Central memory CD8-positive, alpha-beta T cell (primary cell): ENCODE results near the gene EIF3B.
"Not testable (repeated sequence)": the region's sequence is repeated elsewhere in the genome, so short reads cannot be mapped to it uniquely, and the experiment has no call there.

Source experiments
- ATAC-seq: fragments of 150-1000 bp; cut with Tn5 transposase; replicated peaks from 2 replicates; pipeline ENCODE4 v1.10.0; 2022; ENCODE audit warnings: mild to moderate bottlenecking, moderate FRiP score, moderate number of reproducible peaks; ENCODE audit not compliant: poor library complexity, severe bottlenecking; ENCODE audit errors: extremely low read depth
- DNase-seq, 2 donors: peaks; one replicate each; pipeline ENCODE4 v3.0.0; 2021; ENCODE audit warnings: low spot score in 2 of 2
- H3K27ac Mint-ChIP-seq: one replicate; pipeline ENCODE4 v1.8.0; 2022; ENCODE audit warnings: low read depth, mild to moderate bottlenecking, moderate library complexity, mixed read lengths
- H3K27me3 Mint-ChIP-seq: one replicate; pipeline ENCODE4 v1.8.0; 2022; ENCODE audit warnings: mixed read lengths
- H3K36me3 Mint-ChIP-seq: one replicate; pipeline ENCODE4 v1.8.0; 2022; ENCODE audit warnings: mild to moderate bottlenecking, moderate library complexity, mixed read lengths; ENCODE audit not compliant: insufficient read depth
- H3K4me1 Mint-ChIP-seq: one replicate; pipeline ENCODE4 v1.8.0; 2022; ENCODE audit warnings: mixed read lengths
- H3K4me3 Mint-ChIP-seq: one replicate; pipeline ENCODE4 v1.8.0; 2022; ENCODE audit warnings: mild to moderate bottlenecking, moderate library complexity, mixed read lengths
- H3K9me3 Mint-ChIP-seq: one replicate; pipeline ENCODE4 v1.8.0; 2022; ENCODE audit warnings: mixed read lengths

Gene EIF3B

DNA sequence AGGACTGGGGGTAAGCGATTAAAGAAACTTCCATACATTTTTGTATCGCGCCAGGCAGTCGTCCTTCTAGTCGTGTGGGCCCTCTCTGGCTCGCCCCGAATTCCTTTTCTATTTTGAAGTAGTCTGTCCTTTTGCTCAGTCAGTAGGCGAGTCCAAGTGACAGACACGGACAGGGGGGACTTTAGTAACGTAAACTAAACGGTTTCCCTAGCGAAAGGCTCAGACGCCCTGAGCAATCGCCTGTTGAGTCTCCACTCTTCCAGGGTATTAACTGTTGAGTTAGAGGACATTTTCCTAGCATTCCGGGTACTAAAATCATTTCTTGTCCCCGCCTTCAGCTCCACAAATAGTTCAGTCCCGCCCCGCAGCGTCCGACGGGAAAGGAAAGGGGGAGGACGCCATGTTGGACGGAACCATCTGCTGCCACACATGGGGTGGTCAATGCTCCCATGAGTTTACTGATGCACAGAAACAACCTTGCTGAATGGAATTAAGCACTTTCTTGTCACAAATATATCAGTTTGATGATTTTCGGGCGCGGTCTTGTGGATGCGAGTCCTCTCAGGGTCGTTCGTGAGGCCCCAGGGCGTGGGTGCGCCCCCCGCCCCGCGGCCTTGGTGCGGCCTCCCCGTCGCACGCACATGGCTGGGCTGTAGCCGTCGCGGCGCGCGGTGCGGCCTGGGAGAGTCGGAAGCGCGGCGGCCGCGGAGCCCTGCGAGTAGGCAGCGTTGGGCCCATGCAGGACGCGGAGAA lies at the start of gene EIF3B:
Gene EIF3B, plus strand, starts transcription at position 642 of the 753 bp plus-strand sequence. Its CDS starts 95 bp downstream, at position 737.
- H3K4me1 Mint-ChIP-seq: peaks cover 31% of the 10 kb centered on the region
- peaks cover 20% of the 10 kb centered on the region for H3K36me3 Mint-ChIP-seq
- DNase-seq: peak; percentile 86 to 89
- H3K4me3 Mint-ChIP-seq: peak within 1 kb of the TSS; percentile 96
- peak; percentile 94 for ATAC-seq
- no peaks in the 10 kb centered on the region for H3K9me3 Mint-ChIP-seq
- H3K27ac Mint-ChIP-seq: peak within 1 kb of the TSS; percentile 100
- no peaks in the 10 kb centered on the region for H3K27me3 Mint-ChIP-seq

DNA sequence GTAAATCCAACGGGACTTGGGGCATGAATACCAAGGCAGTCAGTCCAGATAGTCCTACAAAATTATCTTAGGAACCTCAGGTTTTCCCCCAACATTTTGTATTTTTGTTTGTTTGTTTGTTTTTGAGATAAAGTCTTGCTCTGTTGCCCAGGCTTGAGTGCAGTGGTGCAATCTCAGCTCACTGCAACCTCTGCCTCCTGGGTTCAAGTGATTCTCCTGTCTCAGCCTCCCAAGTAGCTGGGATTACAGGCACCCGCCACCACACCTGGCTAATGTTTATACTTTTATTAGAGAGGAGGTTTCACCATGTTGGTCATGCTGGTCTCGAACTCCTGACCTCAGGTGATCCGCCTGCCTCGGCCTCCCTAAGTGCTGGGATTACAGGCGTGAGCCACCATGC lies 49.4 kb upstream of the EIF3B start:
- H3K9me3 Mint-ChIP-seq, H3K27me3 Mint-ChIP-seq, H3K27ac Mint-ChIP-seq, DNase-seq, H3K4me3 Mint-ChIP-seq, ATAC-seq, H3K4me1 Mint-ChIP-seq, H3K36me3 Mint-ChIP-seq: not testable (repeated sequence)

DNA sequence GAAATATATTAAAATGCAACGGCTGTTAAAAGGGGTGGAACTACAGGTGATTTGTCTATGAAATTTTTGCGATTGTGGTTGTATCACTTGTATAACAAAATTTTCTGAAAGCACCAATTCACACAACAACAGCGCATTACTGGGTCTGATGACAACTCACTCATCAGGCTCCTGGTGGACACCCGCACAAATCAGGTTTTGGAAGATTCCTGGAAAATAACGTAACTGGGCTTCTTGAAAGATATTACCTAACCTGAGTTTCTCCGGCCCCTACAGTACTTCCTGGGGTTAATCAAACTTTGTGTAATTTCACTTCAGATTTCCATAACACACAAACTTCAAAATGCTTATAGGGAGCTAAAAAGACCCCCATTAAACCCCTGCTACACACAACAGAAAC lies 47.9 kb upstream of the EIF3B start:
- Mint-ChIP-seq H3K36me3 (peaks cover 3% of the 10 kb centered on the region), H3K27me3 (no peaks in the 10 kb centered on the region), H3K4me3 (no peak overlapping the region), H3K9me3 (no peaks in the 10 kb centered on the region), H3K27ac (no peak overlapping the region), H3K4me1 (no peaks in the 10 kb centered on the region)
- ATAC-seq: no peak
- no peak for DNase-seq

DNA sequence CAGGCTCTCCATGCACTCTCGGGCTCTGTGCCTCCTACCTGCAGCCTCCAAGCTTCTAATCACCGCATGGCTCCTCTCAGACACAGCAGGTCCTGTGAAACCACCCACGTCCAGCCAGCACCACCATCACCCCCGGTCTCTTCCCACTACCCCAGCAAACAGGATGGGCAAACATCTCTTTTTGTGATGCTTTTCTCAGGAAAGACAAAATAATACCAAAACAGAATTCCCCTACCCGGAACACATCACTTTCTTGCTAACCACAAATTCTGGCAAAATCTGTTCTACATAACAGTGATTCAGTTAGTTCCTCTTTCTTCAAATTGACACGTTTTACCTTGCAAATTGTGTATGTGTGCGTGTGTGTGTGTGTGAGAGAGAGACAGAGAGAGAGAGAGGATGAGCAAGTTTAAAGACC lies 46.9 kb upstream of the EIF3B start:
- ATAC-seq (no peak), DNase-seq (no peak)
- H3K4me1 Mint-ChIP-seq: peaks cover 6% of the 10 kb centered on the region
- H3K27ac Mint-ChIP-seq: peak overlapping the region; percentile 1
- no peaks in the 10 kb centered on the region for H3K9me3 Mint-ChIP-seq
- H3K4me3 Mint-ChIP-seq: no peak overlapping the region
- H3K27me3 Mint-ChIP-seq: no peaks in the 10 kb centered on the region
- H3K36me3 Mint-ChIP-seq: peaks cover 3% of the 10 kb centered on the region

DNA sequence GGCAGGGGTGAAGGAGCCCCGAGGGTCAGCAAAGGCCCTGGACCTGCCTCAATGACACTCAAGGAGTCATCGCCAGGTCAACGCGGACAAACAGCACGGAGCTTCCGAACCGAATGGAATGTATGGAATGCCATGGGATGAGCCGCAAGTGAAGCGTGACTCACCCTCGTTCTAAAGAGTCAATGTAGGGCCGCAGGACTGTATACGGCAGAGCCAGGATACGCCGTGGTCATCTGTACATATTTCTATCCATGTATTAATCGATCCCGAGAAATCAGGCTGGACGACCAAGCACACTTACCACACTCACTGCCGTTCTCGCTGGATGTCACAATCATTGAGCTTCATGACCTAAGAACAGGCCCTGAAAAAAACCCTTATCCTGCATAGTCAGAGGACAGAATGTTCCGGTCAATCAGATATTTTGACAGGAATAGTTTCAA lies 44.7 kb upstream of the EIF3B start:
- Mint-ChIP-seq H3K9me3 (no peaks in the 10 kb centered on the region), H3K4me3 (no peak overlapping the region), H3K4me1 (peaks cover 14% of the 10 kb centered on the region), H3K27ac (no peak overlapping the region), H3K36me3 (peaks cover 7% of the 10 kb centered on the region), H3K27me3 (no peaks in the 10 kb centered on the region)
- no peak for ATAC-seq
- no peak for DNase-seq

DNA sequence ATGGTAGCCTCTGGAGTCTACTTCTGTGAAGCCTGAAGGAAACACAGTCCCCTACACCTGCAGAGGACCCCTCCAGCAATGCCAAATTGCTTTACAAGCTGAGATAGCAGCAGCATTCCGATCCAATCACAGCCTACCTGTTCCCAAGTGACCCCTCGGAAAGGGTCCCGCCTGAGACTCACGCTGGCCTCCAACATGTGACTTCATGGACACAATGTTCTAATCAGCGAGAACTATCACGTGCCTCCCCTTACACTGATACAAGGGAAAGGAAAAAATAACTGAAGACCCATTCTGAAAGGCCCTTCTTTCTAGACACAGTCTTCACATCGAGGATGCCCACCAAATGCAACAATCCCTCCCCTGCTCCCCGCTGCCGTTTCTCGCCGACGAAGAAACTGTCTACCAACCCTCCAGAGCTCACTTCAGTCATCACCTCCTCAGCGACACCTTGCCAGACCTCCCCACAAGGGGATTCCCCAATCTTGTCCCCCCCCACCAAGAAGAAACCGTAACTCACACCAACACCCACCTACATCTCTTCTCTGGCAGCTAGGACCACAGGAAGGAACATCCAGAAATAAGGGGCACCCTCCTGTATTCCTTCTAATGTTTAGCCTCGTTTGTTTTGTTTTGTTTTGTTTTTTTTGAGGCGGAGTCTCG lies 42.2 kb upstream of the EIF3B start:
- DNase-seq (no peak), ATAC-seq (no peak)
- Mint-ChIP-seq H3K27me3 (no peaks in the 10 kb centered on the region), H3K4me3 (peak overlapping the region; percentile 50), H3K36me3 (peaks cover 6% of the 10 kb centered on the region), H3K27ac (peak overlapping the region; percentile 48), H3K9me3 (no peaks in the 10 kb centered on the region), H3K4me1 (peaks cover 14% of the 10 kb centered on the region)

DNA sequence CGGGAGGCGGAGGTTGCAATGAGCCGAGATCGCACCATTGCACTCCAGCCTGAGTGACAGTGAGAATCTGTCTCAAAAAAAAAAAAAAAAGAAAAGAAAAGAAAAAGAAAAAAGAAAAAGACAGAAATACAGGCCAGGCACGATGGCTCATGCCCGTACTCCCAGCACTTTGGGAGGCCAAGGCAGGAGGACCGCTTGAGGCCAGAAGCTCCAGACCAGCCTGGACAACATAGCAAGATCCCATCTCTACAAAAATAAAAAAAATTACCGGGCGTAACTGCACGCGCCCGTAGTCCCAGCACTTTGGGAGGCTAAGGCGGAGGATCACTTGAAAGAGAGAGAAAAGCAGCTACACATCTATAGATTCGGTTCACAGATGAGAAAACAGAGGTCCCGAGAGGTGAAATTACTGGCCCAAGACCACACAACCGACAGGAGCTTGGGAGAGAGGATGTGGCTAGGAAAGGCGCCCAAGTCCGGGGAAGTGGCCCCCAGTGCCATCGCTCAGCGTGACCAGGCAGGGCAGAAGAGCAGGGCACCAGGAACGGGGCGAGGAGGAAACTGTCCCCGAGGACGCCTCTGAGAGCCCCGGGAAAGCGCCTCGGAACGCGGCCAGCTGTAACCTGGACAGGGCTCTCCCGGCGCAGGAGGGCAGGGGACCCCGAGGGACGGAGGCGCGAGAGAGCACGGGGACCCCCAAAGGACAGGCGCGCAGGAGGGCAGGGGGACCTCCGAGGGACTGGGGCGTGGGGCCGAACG lies 41.0 kb upstream of the EIF3B start:
- H3K36me3 Mint-ChIP-seq: peaks cover 4% of the 10 kb centered on the region
- no peak overlapping the region for H3K4me3 Mint-ChIP-seq
- no peak for DNase-seq

DNA sequence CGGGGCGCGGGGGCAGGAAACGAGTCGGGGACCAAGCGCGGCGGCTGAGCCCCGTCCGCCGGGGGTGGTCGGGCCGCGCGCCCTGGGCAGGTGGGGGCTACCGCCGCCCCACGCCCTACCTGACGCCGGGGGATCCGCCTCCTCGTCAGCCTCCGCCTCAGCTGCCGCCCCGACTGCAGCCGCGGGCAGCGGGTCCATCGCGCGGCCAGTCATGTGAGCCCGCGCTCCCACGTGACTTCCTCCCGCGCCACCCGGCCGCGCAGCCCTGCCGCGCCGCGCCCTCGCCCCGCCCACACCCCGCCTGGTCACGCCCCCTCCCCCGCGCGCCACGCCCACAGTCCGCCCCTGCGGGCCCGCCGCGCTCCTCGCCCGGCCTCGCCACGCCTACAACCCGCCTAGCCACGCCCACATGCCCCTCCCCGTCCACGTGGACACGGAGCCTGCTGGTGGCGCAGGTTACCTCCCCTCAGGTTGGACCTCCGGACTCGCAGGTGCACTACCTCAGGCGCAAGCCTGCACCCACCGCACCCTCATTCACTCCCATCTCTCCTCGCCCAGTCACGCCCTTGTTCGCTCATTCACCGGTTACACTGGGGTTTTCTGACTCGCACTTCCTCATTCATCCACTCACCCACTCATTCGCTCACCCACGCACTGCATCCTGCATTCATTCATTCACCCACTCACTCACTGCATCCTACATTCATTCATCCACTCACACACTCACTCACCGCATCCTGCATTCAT lies 40.2 kb upstream of the EIF3B start, which contains the start of gene SNX8:
Gene SNX8, minus strand, starts transcription at position 233 of the 747 bp plus-strand sequence. Its CDS starts 20 bp downstream, at position 213.
- Mint-ChIP-seq H3K4me1 (peaks cover 14% of the 10 kb centered on the region), H3K4me3 (no peak within 1 kb of the TSS), H3K36me3 (peaks cover 4% of the 10 kb centered on the region), H3K27me3 (no peaks in the 10 kb centered on the region), H3K27ac (peak within 1 kb of the TSS; percentile 88), H3K9me3 (no peaks in the 10 kb centered on the region)
- DNase-seq (peak; percentile 92 to 99), ATAC-seq (peak; percentile 80)

More for the DNA sequence above, 41.0 kb upstream of the EIF3B start:
- no peaks in the 10 kb centered on the region for H3K9me3 Mint-ChIP-seq
- H3K4me1 Mint-ChIP-seq: peaks cover 14% of the 10 kb centered on the region
- no peaks in the 10 kb centered on the region for H3K27me3 Mint-ChIP-seq
- peak overlapping the region; percentile 88 for H3K27ac Mint-ChIP-seq
- no peak for ATAC-seq

DNA sequence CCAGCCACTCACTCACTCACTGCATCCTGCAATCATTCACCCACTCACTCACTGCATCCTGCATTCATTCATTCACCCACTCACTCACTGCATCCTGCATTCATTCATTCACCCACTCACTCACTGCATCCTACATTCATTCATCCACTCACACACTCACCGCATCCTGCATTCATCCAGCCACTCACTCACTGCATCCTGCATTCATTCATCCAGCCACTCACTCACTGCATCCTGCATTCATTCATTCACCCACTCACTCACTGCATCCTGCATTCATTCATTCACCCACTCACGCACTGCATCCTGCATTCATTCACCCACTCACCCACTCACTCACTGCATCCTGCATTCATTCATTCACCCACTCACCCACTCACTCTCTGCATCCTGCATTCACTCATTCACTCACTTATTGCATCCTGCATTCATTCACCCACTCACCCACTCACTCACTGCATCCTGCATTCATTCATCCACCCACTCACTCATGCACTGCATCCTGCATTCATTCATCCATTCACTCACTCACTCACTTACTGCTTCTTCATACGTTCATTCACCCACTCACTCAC lies 39.6 kb upstream of the EIF3B start:
- H3K27me3 Mint-ChIP-seq, ATAC-seq, H3K9me3 Mint-ChIP-seq, H3K36me3 Mint-ChIP-seq, H3K4me3 Mint-ChIP-seq, H3K27ac Mint-ChIP-seq, DNase-seq: not testable (repeated sequence)
- H3K4me1 Mint-ChIP-seq: peaks cover 14% of the 10 kb centered on the region

DNA sequence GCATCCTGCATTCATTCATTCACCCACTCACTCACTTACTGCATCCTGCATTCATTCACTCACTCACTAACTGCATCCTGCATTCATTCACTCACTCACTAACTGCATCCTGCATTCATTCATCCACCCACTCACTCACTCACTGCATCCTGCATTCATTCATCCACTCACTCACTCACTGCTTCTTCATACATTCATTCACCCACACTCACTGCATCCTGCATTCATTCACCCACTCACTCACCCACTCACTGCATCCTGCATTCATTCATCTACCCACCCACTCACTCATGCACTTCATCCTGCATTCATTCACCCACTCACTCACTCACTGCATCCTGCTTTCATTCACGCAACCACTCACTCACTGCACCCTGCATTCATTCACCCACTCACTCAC lies 38.8 kb upstream of the EIF3B start:
- Mint-ChIP-seq H3K36me3 (peaks cover 4% of the 10 kb centered on the region), H3K4me3 (no peak overlapping the region), H3K4me1 (peaks cover 14% of the 10 kb centered on the region), H3K27ac (no peak overlapping the region), H3K9me3 (no peaks in the 10 kb centered on the region), H3K27me3 (no peaks in the 10 kb centered on the region)
- ATAC-seq: no peak
- DNase-seq: no peak

DNA sequence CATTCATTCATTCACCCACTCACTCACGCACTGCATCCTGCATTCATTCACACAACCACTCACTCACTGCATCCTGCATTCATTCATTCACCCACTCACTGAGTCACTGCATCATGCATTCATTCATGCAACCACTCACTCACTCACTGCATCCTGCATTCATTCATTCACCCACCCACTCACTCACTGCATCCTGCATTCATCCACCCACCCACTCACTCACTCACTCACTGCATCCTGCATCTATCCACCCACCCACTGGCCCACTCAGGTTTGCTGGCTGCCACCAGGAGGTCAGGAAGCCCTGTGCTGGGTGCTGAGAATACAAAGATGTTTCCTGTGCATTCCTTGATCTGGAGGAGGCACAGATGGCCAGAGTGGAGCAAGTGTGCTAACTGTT lies 38.0 kb upstream of the EIF3B start:
- Mint-ChIP-seq H3K27ac (no peak overlapping the region), H3K36me3 (peaks cover 4% of the 10 kb centered on the region), H3K27me3 (no peaks in the 10 kb centered on the region), H3K4me3 (no peak overlapping the region), H3K4me1 (peaks cover 14% of the 10 kb centered on the region), H3K9me3 (no peaks in the 10 kb centered on the region)
- no peak for DNase-seq
- ATAC-seq: no peak
